ENCODE measurements around the gene TBC1D3B. TPM values are rescaled to one million over a fixed set of nuclear protein-coding genes. Genes with fewer than 3 reads are reported as not detected.
"Not testable (repeated sequence)": the region's sequence is repeated elsewhere in the genome, so short reads cannot be mapped to it uniquely, and the experiment has no call there.

The TBC1D3B gene
- total RNA-seq = 10 to 100 TPM in 1 of 2 donors, 1 to 10 TPM in 1; 9.2 to 10.7 TPM

DNA sequence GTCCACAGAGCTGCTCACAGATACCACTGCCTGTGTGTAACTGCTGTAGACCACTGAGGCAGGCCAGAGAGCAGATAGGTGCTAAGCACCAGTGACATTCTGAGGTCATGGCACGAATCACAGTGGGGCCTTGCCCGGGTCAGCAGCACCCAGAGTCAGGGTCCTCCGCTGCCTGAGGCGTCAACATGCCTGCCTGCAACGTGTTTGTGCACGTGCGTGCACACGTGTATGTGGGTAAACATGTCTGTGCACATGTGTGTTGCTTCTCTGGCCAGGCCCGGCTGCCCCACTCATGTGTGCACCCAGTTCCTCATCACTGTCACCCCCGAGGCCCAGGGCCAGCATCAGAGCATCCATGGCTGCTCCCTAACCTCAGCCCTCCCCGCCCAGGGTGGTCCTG lies at the start of gene TBC1D3B:
Gene TBC1D3B, minus strand, starts transcription at position 101 of the 400 bp plus-strand sequence. CDS start 1,586 bp downstream, outside the sequence.
- H3K27me3 Mint-ChIP-seq; H3K4me1 Mint-ChIP-seq (ENCODE audit: low read depth in 2 of 2); ATAC-seq; H3K9me3 Mint-ChIP-seq; DNase-seq (ENCODE audit: low spot score); H3K27ac Mint-ChIP-seq; H3K36me3 Mint-ChIP-seq; H3K4me3 Mint-ChIP-seq: not testable (repeated sequence)

DNA sequence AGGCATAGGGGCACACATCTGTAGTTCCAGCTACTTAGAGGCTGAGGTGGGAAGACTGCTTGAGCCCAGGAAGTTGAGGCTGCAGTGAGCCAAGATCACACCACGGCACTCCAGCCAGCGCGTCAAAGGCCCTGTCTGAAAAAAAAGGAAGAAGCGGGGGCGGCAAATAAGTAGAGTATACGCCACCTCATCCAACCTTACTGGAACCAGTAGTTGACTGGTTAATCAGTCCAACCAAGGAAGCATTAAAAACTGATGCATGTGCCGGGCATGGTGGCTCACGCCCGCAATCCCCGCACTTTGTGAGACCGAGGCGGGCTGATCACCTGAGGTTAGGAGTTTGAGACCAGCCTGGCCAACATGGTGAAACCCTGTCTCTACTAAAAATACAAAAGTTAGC lies 46.5 kb upstream of the TBC1D3B start:
- H3K4me1 Mint-ChIP-seq (ENCODE audit: low read depth in 2 of 2); DNase-seq (ENCODE audit: low spot score); H3K36me3 Mint-ChIP-seq; H3K27ac Mint-ChIP-seq; H3K4me3 Mint-ChIP-seq; H3K9me3 Mint-ChIP-seq; H3K27me3 Mint-ChIP-seq; ATAC-seq: not testable (repeated sequence)

DNA sequence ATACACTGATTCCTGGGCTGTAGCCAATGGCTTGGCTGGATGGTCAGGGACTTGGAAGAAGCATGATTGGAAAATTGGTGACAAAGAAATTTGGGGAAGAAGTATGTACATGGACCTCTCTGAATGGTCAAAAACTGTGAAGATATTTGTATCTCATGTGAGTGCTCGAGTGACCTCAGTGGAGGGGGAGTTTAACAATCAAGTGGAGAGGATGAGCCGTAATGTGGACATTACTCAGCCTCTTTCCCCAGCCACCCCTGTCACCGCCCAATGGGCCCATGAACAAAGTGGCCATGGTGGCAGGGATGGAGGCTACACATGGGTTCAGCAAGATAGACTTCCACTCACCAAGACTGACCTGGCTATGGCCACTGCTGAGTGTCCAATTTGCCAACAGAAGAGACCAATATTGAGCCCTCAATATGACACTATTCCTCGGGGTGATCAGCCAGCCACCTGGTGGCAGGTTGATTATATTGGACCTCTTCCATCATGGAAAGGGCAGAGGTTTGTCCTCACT lies 45.2 kb upstream of the TBC1D3B start:
- not testable (repeated sequence) for H3K4me1 Mint-ChIP-seq (ENCODE audit: low read depth in 2 of 2); ATAC-seq; DNase-seq (ENCODE audit: low spot score)

DNA sequence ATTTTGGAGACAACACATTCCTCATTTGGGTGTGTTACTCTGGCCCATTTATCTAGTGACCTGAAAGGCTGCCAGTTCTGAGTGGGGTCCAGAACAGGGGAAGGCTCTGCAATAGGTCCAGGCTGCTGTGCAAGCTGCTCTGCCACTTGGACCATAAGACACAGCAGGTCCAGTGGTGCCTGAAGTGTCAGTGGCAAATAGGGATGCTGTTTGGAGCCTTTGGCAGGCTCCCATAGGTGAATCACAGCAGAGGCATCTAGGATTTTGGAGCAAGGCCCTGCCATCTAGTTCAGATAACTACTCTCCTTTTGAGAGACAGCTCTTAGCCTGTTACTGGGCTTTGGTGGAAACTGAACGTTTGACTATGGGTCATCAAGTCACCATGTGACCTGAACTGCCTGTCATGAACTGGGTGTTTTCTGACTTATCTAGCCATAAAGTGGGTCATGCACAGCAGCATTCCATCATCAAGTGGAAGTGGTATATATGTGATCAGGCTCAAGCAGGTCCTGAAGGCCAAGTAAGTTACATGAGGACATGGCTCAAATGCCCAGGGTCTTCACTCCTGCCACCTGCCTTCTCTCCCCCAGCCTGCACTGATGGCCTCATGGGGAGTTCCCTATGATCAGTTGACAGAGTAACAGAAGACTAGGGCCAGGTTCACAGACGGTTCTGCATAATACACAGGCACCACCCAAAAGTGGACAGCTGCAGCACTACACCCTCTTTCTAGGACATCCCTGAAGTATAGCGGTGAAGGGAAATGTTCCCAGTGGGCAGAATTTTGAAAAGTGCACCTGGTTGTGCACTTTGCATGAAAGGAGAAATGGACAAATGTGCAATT lies 44.5 kb upstream of the TBC1D3B start:
- H3K36me3 Mint-ChIP-seq = peaks cover 12% of the 10 kb centered on the region
- H3K27ac Mint-ChIP-seq; H3K9me3 Mint-ChIP-seq; H3K27me3 Mint-ChIP-seq; ATAC-seq; DNase-seq (ENCODE audit: low spot score); H3K4me1 Mint-ChIP-seq (ENCODE audit: low read depth in 2 of 2); H3K4me3 Mint-ChIP-seq: not testable (repeated sequence)

More for the DNA sequence above, 45.2 kb upstream of the TBC1D3B start:
- not testable (repeated sequence) for H3K9me3 Mint-ChIP-seq, H3K27ac Mint-ChIP-seq, H3K4me3 Mint-ChIP-seq, H3K27me3 Mint-ChIP-seq
- H3K36me3 Mint-ChIP-seq = peaks cover 12% of the 10 kb centered on the region

DNA sequence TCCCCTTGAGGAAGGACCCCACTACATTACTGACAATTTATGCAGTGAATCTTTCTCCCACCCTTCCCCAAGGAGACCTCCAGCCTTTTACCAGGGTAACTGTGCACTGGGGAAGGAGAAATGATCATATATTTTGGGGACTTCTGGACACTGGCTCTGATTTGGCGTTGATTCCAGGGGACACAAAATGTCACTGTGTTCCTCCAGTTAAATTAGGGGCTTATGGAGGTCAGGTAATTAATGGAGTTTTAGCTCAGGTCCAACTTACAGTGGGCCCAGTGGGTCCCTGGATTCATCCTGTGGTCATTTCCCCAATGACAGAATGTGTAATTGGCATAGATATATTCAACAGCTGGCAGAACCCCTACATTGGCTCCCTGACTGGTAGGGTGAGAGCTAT lies 43.1 kb upstream of the TBC1D3B start:
- not testable (repeated sequence) for H3K27ac Mint-ChIP-seq; DNase-seq (ENCODE audit: low spot score); ATAC-seq; H3K9me3 Mint-ChIP-seq; H3K27me3 Mint-ChIP-seq; H3K4me3 Mint-ChIP-seq
- H3K4me1 Mint-ChIP-seq (ENCODE audit: low read depth in 2 of 2) = peaks cover 11 to 17% of the 10 kb centered on the region in 2 donors
- peaks cover 12% of the 10 kb centered on the region for H3K36me3 Mint-ChIP-seq

DNA sequence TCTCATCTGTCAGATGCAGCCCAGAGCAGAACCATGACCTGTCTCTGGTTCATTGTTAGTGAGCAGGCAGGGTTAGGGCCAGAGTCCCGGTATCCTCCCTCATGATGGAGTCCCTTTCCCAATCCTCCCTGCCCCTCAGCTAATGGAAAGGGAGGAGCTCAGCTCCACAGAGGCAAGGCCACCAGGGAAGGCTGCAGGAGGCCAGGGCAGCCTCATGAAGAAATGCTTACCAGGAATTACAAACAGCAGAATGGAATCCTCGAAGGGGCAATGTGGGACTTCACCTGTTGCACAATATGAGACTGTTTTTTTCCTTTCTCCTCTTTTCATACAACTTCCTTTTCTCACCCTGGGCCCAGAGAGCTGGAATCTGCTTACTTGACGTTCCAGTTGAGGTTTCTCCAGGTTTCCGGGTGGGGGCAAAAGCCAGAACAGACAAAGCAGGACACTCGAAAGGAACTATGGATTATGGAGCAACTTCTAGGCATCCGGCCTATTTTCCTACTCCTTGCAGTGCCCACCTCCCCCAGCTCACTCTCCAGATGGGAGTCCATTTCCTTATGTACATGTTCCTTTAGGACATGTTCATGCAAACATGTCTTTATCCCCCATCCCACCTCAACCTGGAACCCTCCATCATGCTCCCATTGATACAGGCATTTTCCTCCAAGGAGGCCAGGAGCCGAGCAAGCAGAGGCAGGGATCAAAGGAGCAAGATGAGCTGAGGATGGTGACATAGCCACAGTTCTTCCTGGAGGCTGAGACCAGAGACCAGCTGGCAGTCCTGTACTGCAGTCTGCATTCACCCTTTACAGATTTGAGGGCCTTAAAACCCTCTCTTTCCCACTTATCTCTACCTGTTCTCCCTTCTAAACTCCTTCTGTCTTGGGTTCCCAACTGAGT lies 39.2 kb upstream of the TBC1D3B start:
- not testable (repeated sequence) for H3K9me3 Mint-ChIP-seq; ATAC-seq; H3K27me3 Mint-ChIP-seq; DNase-seq (ENCODE audit: low spot score); H3K4me3 Mint-ChIP-seq
- H3K36me3 Mint-ChIP-seq = peaks cover 12% of the 10 kb centered on the region
- H3K27ac Mint-ChIP-seq = peak overlapping the region; percentile 7 to 10
- peaks cover 39 to 41% of the 10 kb centered on the region in 2 donors for H3K4me1 Mint-ChIP-seq (ENCODE audit: low read depth in 2 of 2)

DNA sequence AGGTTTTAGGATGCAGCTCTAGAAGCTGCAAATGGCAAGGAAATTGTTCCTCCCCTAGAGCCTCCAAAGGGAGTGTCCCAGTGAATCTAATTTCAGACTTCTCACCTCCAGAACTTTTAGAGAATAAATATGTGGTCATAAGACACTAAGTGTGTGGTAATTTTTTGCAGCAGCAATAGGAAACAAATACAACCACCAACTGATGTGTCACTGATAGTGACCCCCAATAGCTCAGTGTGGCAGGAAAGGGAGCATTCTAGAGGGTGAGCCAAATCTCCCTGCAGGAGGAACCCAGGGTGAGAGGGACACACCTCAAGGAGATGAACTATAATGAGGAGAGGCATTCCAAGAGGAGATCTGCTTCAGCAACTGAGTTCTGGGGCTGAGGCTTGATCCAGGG lies 38.5 kb upstream of the TBC1D3B start:
- H3K27ac Mint-ChIP-seq = peak overlapping the region; percentile 7 to 10
- peaks cover 7% of the 10 kb centered on the region for H3K9me3 Mint-ChIP-seq
- peaks cover 12% of the 10 kb centered on the region for H3K36me3 Mint-ChIP-seq
- H3K4me1 Mint-ChIP-seq (ENCODE audit: low read depth in 2 of 2) = peaks cover 45 to 49% of the 10 kb centered on the region in 2 donors
- peak overlapping the region; percentile 10 for H3K4me3 Mint-ChIP-seq
- no peak for DNase-seq (ENCODE audit: low spot score)
- ATAC-seq = no peak
- H3K27me3 Mint-ChIP-seq = no peaks in the 10 kb centered on the region

DNA sequence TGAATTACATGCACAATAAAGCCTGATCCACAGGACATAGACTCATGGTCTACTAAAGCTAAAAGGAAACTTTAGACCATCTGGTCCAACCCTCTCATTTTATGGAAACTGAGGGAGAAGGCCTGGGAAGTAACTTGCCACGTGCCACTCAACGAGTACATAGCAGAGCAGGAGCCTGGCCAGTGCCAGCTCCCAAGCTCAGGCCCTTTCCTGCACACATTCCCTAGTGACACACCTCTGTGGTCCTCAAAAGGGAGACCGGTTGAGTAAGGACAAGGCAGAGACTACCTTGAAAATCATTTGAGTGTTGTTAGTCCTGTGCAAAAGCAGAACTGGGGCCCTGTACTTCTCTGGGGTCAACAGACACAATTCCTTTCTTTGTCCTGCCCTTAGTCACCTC lies 37.3 kb upstream of the TBC1D3B start:
- Mint-ChIP-seq H3K27me3 (no peaks in the 10 kb centered on the region), H3K27ac (peak overlapping the region; percentile 80 to 83), H3K9me3 (peaks cover 3% of the 10 kb centered on the region), H3K4me1 (ENCODE audit: low read depth in 2 of 2) (peaks cover 49 to 54% of the 10 kb centered on the region in 2 donors), H3K4me3 (peak overlapping the region; percentile 5), H3K36me3 (peaks cover 10% of the 10 kb centered on the region)
- no peak for ATAC-seq
- DNase-seq (ENCODE audit: low spot score) = no peak

DNA sequence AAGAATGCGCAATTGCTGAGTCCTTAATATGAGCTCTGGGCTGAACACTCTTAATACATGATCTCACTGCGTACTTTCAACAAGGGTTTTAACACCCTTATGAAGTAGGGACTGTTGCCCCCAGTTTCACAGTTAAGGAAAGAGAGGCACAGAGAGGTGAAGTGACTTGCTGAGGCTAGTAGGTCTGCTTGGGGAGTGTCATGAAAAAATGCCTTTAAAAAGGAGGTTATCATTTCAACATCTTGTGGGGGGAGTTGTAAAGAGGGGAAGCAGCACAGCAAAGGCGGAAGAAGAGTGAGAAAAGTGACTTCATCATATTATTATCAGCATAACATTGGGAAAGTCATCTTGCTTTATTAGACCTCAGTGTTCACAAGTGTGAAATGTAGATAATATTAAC lies 36.5 kb upstream of the TBC1D3B start:
- peak overlapping the region; percentile 63 for H3K4me3 Mint-ChIP-seq
- ATAC-seq = peak; percentile 44 to 53
- peaks cover 5% of the 10 kb centered on the region for H3K36me3 Mint-ChIP-seq

DNA sequence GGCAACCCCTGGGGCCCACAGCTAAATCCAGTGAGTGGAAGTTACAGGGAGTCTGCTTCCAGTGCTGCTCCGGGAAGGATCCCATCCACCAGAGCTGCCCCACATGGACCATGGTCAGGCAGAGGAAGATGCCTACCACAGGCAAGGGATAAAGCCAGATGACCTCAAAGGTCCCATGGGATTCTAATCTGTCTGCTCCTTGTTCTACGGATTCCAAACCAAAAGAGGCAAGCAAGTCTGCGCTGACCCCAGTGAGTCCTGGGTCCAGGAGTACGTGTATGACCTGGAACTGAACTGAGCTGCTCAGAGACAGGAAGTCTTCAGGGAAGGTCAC lies 35.8 kb upstream of the TBC1D3B start:
- H3K9me3 Mint-ChIP-seq = no peaks in the 10 kb centered on the region
- peak overlapping the region; percentile 65 for H3K4me3 Mint-ChIP-seq
- H3K4me1 Mint-ChIP-seq (ENCODE audit: low read depth in 2 of 2) = peaks cover 52 to 57% of the 10 kb centered on the region in 2 donors
- DNase-seq (ENCODE audit: low spot score) (no peak), ATAC-seq (no peak)
- peak overlapping the region; percentile 80 to 83 for H3K27ac Mint-ChIP-seq
- no peaks in the 10 kb centered on the region for H3K36me3 Mint-ChIP-seq
- H3K27me3 Mint-ChIP-seq = no peaks in the 10 kb centered on the region

More for the DNA sequence above, 36.5 kb upstream of the TBC1D3B start:
- Mint-ChIP-seq H3K27ac (peak overlapping the region; percentile 80 to 83), H3K4me1 (ENCODE audit: low read depth in 2 of 2) (peaks cover 49 to 54% of the 10 kb centered on the region in 2 donors), H3K27me3 (no peaks in the 10 kb centered on the region), H3K9me3 (no peaks in the 10 kb centered on the region)
- DNase-seq (ENCODE audit: low spot score) = no peak

DNA sequence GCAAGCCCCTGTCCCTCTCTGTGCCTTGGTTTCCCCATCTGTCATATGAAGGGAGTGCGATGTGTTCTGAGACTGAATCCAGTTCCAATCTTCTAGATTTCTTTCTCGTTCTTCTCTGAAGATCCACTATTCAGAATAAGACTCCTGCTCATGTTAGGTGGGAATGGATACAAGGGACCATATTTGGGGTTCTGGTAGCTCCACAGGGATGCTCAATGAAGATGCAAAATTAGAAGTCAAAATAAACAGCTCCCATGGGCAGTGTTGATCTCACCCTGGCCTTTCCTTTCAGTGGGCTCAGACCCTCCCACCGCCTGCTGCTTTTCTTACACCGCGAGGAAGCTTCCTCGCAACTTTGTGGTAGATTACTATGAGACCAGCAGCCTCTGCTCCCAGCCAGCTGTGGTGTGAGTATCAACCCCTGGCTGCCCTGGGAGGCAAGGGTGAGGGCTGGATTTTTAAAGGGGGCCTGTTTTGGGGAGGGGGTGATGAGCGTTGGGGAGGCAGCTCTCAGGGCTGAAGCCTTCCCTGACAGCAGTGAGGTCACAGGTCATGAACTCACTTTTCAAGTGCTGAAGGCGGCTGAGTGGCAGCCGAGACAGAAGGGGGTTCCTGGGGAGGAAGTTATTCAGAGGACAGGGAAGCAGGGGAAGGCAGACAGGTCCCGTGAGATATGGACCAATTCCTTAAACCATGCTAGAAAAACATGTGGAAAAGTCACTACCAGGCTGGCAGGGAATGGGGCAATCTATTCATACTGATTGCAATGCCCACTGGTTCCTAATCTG lies 35.2 kb upstream of the TBC1D3B start:
- DNase-seq (ENCODE audit: low spot score); H3K9me3 Mint-ChIP-seq; H3K36me3 Mint-ChIP-seq; H3K27me3 Mint-ChIP-seq: not testable (repeated sequence)
- peak; percentile 59 to 66 for ATAC-seq
- Mint-ChIP-seq H3K27ac (peak overlapping the region; percentile 80 to 83), H3K4me1 (ENCODE audit: low read depth in 2 of 2) (peaks cover 56 to 62% of the 10 kb centered on the region in 2 donors), H3K4me3 (peak overlapping the region; percentile 65)

DNA sequence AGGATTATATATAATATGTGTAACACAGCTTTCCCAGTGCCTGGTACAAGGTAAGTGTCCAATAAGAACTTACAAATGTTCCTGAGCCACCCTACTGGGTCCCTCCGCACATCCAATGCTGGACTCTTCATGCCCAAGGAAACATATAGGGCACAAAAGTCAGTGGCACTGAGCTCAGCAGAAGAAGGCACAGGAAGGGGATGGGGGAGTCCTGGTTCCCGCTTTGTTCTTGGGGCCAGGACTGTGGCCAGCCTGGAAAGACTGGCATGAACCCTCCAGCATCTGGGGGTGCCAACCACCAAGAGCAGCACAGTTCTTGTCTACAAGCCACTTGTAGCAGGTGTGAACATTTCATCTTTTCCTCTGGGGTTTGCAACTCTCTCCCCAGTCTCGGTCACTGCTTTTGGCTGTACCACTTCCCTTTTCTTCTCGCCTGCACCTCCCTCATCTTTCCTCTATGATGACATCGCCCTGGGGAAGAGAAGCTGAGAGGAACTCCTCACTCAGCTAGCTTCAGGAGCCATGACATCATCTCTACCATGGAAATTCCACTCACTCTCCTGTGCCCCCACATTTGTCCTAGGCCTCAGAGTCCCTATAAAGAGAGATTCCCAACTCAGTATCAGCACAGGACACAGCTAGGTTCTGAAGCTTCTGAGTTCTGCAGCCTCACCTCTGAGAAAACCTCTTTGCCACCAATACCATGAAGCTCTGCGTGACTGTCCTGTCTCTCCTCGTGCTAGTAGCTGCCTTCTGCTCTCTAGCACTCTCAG lies 34.2 kb upstream of the TBC1D3B start, which contains the start of gene CCL4L2:
Gene CCL4L2, plus strand, starts transcription at position 625 of the 773 bp plus-strand sequence.
- peaks cover 61 to 72% of the 10 kb centered on the region in 2 donors for H3K4me1 Mint-ChIP-seq (ENCODE audit: low read depth in 2 of 2)
- not testable (repeated sequence) for H3K27me3 Mint-ChIP-seq; H3K9me3 Mint-ChIP-seq; H3K36me3 Mint-ChIP-seq; DNase-seq (ENCODE audit: low spot score)
- peak within 1 kb of the TSS; percentile 80 to 83 for H3K27ac Mint-ChIP-seq
- peak within 1 kb of the TSS; percentile 75 for H3K4me3 Mint-ChIP-seq
- peak; percentile 79 to 84 for ATAC-seq

Data from natural killer cell treated with Interleukin-12 subunit alpha and Interleukin-12 subunit beta and Interleukin-15 and Interleukin-18, amount 100 ng/mL, for 72 hours (primary cell).